ENCODE measurements around the gene TM7SF2. TPM values are rescaled to one million over a fixed set of nuclear protein-coding genes. Genes with fewer than 3 reads are reported as not detected.
A peak's percentile ranks its signal among the peaks of the same experiment; 100 is the strongest.
"Not testable (repeated sequence)": the region's sequence is repeated elsewhere in the genome, so short reads cannot be mapped to it uniquely, and the experiment has no call there.

The TM7SF2 gene
- total and polyA plus RNA-seq, 3 donors from 2014 or later, result 36.4 to 49.6 (median 42.0) TPM

DNA sequence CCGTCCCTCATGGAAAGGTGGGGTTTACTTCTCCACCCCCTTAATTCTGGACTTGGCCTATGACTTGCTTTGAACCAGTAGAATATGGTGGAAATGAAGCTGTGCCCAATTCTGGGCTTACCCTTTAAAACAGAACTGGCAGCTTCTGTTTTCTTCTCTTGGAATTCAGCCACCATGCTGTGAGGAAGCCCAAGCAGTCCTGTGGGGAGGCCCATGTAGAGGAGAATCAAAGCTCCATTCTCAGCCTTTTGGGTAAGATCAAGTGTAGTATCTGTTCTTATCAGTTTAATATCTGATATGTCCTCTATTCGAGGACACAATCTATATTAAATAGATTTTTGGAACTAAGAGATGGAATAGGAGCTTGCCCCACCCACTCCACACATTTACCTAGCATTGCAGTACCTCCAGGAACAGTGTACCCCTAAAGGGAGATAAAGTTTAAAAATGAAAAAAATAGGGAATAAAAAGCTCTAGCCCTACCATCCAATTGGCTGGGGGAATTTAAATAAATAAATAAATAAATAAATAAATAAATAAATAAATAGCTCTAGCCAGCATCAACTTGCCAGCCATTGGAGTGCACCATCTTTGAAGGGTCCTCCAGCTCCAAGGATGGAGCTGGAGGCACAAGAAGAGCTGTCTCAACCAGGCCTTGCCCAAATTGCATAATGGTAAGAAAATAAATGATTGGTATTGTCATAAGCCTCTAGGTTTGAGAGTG lies 35.8 kb downstream of the TM7SF2 start:
- 71 to 84% methylated on average over 2 of the region's 2 CpGs for WGBS, 2 donors

GRCh38 chr11:65148657-65149056 lies 37.0 kb downstream of the TM7SF2 start:
- intact Hi-C loops (cut with DNase I; ENCODE audit: low total_unique reads), result no loop called here
- H3K4me3 ChIP-seq, result no peak overlapping the region
- 88 to 93% methylated on average over 4 to 5 of the region's 5 CpGs for WGBS, 2 donors

More for the DNA sequence above, 35.8 kb downstream of the TM7SF2 start:
- no peak overlapping the region for H3K4me3 ChIP-seq
- no peaks in the 10 kb centered on the region for H3K36me3 ChIP-seq (ENCODE audit: low read depth, missing control alignments)
- H3K27me3 ChIP-seq, result no peaks in the 10 kb centered on the region
- peaks cover 12% of the 10 kb centered on the region for H3K4me1 ChIP-seq
- TF ChIP-seq POLR2A (IDR thresholded peaks at IDR 0.05) (no peak), CTCF (IDR thresholded peaks at IDR 0.05) (no peak)
- H3K27ac ChIP-seq, result no peak overlapping the region
- H3K9me3 ChIP-seq, result no peaks in the 10 kb centered on the region
- no peak for DNase-seq
- intact Hi-C loops (cut with DNase I; ENCODE audit: low total_unique reads), result no loop called here

DNA sequence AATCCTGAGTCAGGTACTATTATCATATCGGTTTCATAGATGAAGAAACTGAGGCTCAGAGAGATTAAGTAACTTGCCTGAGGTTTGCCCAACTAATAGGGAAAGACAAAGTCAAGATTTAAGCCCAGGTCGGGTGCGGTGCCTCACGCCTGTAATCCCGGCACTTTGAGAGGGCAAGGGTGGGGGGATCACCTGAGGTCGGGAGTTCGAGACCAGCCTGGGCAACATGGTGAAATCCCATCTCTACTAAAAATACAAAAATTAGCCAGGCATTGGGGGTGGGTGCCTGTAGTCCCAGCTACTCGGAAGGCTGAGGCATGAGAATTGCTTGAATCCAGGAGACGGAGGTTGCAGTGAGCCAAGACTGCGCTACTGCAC lies 38.4 kb downstream of the TM7SF2 start:
- peaks cover 12% of the 10 kb centered on the region for H3K4me1 ChIP-seq
- H3K36me3 ChIP-seq (ENCODE audit: low read depth, missing control alignments); H3K4me3 ChIP-seq; intact Hi-C loops (cut with DNase I; ENCODE audit: low total_unique reads); DNase-seq; H3K27me3 ChIP-seq; H3K9me3 ChIP-seq: not testable (repeated sequence)
- H3K27ac ChIP-seq, result peak overlapping the region in 1 of 2 donors; percentile 61
- 61 to 75% methylated on average over 10 of the region's 10 CpGs for WGBS, 2 donors

More at GRCh38 chr11:65148657-65149056, 37.0 kb downstream of the TM7SF2 start:
- DNase-seq, result no peak
- H3K27me3 ChIP-seq, result no peaks in the 10 kb centered on the region
- H3K9me3 ChIP-seq, result no peaks in the 10 kb centered on the region
- H3K4me1 ChIP-seq, result peaks cover 12% of the 10 kb centered on the region
- no peaks in the 10 kb centered on the region for H3K36me3 ChIP-seq (ENCODE audit: low read depth, missing control alignments)
- H3K27ac ChIP-seq, result no peak overlapping the region
- no peak for TF ChIP-seq POLR2A (IDR thresholded peaks at IDR 0.05)
- no peak for TF ChIP-seq CTCF (IDR thresholded peaks at IDR 0.05)

GRCh38 chr11:65150509-65151299 lies 39.0 kb downstream of the TM7SF2 start:
- DNase-seq, result peak; percentile 82
- intact Hi-C loops (cut with DNase I; ENCODE audit: low total_unique reads), result no loop called here
- H3K4me1 ChIP-seq, result peaks cover 12% of the 10 kb centered on the region

More at GRCh38 chr11:65150509-65151299, 39.0 kb downstream of the TM7SF2 start:
- Histone ChIP-seq H3K9me3 (no peaks in the 10 kb centered on the region), H3K27ac (peak overlapping the region in 1 of 2 donors; percentile 61), H3K36me3 (ENCODE audit: low read depth, missing control alignments) (no peaks in the 10 kb centered on the region), H3K4me3 (no peak overlapping the region), H3K27me3 (no peaks in the 10 kb centered on the region)
- 25 to 32% methylated on average over 10 to 12 of the region's 12 CpGs for whole genome bisulfite sequencing, 2 donors
- TF ChIP-seq CTCF (IDR thresholded peaks at IDR 0.05) (no peak), POLR2A (IDR thresholded peaks at IDR 0.05) (no peak)
